HK-2 (cell line): Measurements from ENCODE around the gene APBA2.
"Not testable (repeated sequence)": the region's sequence is repeated elsewhere in the genome, so short reads cannot be mapped to it uniquely, and the experiment has no call there.

Experiments
- DNase-seq: peaks from one replicate; pipeline ENCODE4 v3.0.0-alpha.2; 2018; ENCODE audit not compliant: unreplicated experiment

APBA2 gene

GRCh38 chr15:29035336-29036285 lies 149.8 kb downstream of the APBA2 start:
- no peak for DNase-seq

GRCh38 chr15:29037997-29038705 lies 152.4 kb downstream of the APBA2 start:
- no peak for DNase-seq

DNA sequence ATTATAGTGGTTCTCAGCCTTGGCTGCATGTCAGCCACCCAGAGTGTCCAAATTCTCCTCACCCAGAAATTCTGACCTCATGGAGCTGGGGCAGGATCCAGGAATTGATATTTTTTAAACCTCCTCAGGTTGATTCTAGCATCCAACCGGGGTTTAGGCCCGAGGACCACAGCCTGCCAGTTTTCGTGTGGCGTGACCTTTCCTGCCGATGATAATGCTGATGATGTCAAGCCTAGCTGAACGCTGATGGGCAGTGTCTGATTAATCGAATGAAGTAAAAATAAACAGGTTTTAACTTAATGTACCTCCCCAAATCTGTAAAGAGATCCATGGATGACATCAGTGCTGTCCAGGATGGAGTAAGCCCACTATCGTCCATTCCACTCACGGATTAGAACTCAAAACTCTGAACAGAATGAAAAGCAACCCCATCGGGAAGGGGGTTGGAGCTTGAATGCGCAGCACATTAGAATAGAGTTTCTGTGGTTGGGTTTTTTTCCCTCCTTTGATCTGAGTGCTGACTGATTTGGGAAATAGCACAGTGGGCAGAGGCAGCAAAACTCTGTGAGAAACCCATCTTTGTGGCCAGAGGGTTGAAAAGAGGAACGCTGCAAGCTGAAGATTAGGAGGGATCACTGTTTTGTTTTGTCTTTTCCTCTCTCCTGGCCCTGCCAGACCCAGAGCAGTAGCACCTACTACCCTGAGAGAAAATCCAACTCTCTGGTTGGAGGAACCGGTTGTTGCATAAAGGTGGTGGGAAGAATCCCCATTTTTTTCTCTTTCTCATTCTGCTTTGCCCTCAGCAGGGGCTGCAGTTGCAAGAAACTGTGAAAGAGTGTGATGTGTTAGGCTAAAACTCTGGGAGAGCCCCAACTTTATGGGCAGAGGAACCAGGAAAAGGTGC lies 153.9 kb downstream of the APBA2 start:
- no peak for DNase-seq

DNA sequence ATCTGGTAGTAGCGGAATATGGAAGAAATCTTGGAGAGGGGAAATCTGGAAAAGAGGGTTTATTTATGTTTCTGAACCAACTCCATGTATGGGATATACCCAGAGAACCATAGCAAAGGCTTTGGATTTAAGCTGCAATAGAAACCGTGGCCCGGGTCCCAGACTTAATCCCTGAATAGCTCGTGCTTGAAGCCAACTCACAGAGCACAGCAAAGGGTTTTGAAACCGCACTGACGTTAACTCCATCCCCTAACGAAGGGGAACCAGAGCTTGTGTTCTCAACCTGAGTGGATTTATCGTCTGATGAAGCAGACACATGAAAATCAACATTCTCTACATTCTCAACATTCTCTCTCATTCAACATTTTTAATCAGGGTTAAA lies 154.6 kb downstream of the APBA2 start:
- DNase-seq: no peak

DNA sequence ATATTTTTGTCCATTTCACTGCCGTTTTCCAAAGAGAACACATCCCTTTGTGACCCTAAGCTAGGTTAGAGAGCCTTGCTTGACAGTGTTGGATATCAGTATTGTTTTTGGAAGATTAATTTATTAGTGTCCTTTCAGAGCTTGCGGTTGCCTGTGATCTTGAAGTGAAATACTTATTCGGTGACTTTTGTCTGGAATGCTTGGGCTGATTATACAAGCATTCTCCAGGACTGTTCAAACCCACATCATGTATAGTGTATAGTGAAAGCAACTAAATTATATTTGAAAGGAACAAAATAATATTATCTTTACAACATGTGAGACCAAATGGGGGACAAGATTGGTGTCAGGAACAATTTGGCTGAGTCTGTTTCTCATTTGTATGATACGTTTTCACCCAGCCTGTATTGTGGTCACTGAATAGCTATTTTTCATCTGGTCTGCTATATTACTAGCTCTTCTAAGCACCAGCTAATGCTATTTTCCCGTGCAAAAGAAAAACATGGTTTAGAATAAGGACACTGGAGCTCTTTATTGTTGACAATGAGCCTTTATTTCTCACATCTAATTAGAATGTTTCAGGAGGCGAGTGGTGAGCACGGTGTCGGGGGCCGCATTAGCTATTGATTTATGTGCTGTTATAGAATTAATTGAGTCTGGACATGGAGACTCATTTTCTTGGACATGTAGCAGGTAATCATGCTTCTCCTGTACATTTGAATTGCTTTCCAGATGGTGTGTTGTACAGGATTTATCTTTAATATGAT lies 158.1 kb downstream of the APBA2 start:
- DNase-seq: no peak

DNA sequence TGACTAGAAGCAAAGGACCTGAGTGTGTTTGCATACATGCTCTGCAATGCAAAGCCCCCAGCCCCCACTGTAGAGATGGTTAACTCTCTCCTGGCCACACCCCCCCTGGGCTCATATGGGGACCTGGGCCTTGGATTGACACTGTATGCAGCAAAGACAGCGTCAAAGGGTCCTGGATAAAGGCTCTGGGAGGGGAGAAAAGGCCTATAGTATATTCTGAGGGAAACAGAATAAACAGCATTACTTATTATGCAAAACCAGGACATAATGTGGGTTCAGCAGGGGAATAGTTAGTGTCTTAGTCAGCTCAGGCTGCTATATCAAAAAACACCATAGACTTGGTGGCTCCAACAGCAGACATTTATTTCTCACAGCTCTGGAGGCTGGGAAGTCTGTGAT lies 158.7 kb downstream of the APBA2 start:
- DNase-seq: no peak

- DNase-seq: not testable (repeated sequence)
Measured at GRCh38 chr15:29045161-29045560, 159.4 kb downstream of the APBA2 start.

DNA sequence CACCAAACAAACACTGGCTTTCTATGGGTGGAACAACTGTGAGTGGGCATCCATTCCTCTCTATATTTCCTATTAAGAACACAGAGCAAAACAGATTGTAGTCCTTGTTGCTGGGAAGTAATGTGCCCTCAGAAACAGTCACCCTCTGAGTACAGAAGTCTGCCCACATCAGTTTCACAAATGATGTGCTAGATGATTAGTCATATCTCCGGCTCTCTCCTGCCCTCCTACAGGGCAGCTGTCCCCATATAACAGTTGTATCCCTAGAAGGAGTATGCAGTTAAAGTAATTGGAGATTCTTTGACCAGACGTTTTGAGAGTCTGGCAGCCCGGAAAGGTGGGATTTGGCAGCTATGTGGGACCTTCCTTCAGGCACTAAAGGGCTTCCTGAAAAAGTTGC lies 159.9 kb downstream of the APBA2 start:
- no peak for DNase-seq

- DNase-seq: no peak
Measured at GRCh38 chr15:29046281-29046810, 160.6 kb downstream of the APBA2 start.

DNA sequence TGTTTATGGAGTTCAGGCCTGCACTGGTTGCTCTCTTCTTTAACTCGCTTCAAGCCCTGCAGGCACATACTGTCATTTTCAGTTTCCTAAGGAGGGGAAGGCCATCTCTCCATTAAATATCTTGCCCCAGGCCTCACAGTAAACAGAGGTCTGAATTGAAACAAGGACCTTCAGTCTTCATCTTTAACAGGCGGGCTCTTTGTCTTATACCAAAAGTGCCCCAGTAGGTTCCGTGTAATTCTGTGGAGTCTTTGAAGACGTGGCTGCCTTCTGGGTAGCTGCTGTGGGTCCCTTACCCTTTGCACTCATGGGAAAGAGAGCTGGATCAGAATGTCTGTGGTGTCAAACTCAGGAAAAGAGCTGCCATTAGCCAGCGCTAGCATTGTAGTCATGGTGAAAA lies 161.2 kb downstream of the APBA2 start:
- no peak for DNase-seq

DNA sequence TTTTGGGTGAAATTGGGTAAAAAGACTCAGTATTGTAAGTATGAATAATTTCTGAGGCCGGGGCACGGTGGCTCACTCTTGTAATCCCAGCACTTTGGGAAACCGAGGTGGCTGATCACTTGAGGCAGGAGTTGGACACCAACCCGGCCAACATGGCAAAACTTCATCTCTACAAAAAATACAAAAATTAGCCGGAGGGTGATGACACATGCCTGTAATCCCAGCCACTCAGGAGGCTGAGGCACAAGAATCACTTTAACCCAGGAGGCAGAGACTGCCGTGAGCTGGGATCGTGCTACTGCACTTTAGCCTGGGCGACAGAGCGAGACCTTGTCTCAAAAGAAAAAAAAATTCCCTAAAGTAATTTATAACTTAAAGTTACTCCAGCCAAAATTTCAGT lies 162.2 kb downstream of the APBA2 start:
- DNase-seq: no peak

- DNase-seq: no peak
Measured at GRCh38 chr15:29050870-29051269, 165.1 kb downstream of the APBA2 start.

DNA sequence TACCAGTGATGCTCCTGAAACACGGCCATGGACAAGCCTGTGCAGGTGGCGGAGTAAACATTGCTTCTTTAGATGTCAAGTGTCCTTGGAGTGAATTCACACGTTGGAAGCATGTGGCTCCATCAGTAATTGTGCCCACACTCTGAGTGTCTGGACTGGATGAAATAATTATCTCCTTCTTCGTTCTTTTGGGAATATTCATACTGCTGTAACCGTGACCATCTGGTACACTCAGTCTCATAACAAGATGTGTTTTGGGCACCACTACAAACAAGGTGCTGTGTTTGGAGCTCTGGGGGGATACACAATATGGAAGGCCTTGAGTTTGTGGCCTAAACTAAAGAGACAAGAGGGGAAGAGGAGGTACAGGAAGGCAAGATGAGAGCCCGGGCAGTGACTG lies 165.6 kb downstream of the APBA2 start:
- DNase-seq: no peak

DNA sequence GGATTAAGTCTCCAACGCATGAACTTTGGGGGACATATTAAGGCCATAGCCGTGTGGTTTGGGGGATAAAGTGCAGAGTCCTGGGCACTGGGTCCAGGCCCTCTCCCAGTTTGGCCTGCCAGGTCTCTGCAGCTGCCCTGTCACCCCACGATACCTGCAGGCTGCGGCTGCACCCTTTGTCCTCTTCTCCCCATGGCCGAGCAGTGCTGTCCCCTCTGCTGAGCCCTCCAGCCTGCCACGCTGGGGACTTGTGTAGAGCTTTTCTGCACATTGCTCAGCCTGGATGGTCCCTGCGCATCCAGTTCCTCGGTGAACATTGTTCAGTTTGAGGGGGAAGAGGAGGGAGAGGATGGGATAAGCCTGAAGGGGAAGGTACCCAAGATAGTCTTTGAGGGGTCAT lies 167.2 kb downstream of the APBA2 start:
- DNase-seq: no peak

DNA sequence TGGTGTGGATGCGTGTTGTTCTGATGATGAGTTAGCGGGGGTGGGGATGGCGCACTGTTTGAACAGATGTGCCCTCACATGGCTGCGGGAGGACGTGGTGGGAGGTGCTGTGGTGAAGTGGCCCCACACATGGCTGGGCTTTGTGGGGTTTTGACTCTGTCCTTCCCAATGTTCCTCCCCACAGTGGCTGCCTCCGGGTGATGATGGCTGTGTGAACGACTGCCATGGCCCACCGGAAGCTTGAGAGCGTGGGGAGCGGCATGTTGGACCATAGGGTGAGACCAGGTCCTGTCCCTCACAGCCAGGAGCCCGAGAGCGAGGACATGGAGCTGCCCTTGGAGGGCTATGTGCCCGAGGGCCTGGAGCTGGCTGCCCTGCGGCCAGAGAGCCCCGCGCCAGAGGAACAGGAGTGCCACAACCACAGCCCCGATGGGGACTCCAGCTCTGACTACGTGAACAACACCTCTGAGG lies 167.9 kb downstream of the APBA2 start:
- DNase-seq: no peak

GRCh38 chr15:29054171-29055045 lies 168.6 kb downstream of the APBA2 start:
- DNase-seq: no peak

DNA sequence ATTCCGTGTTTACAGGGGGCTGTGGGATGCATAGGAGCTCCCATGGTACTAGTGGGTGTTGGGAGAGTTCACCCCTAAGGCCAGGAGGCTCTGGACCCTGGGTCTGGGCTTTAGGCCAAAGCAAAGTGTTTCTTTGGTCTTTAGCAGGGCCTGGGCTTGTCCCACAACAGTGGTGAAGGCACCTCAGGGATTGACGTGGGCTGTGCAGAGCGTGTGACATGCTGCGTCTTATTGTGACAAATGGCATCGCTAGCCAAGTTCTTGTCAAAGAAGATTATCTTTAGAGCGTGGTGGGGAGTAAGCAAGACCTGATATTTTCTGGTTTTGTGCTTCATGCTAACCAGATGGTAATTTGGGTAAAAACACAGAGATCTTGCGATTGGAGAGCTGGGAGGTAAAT lies 170.1 kb downstream of the APBA2 start:
- DNase-seq: no peak

- DNase-seq: no peak
Measured at GRCh38 chr15:29056839-29057450, 171.2 kb downstream of the APBA2 start.

- DNase-seq: no peak
Measured at GRCh38 chr15:29057856-29058255, 172.1 kb downstream of the APBA2 start.
